HEK293T (cell line): ENCODE data around the gene ACMSD.

Source experiments
- BHLHE40 ChIP-seq: fragments of 450-650 bp; IDR thresholded peaks from 2 replicates; pipeline ENCODE4 v1.6.1; 2016; ENCODE audit warnings: mild to moderate bottlenecking, moderate library complexity, borderline replicate concordance
- FOXA1 ChIP-seq: fragments of 450-650 bp; IDR thresholded peaks from 2 replicates; pipeline ENCODE4 v1.6.1; 2016; ENCODE audit warnings: mild to moderate bottlenecking
- FOXK2 ChIP-seq: fragments of 450-650 bp; IDR thresholded peaks from 2 replicates; pipeline ENCODE4 v1.6.1; 2016; ENCODE audit warnings: mild to moderate bottlenecking
- L3MBTL2 ChIP-seq: fragments of 450-650 bp; conservative IDR thresholded peaks from 2 replicates; pipeline ENCODE4 v1.6.1; 2016; ENCODE audit warnings: mild to moderate bottlenecking
- SP1 ChIP-seq: fragments of 450-650 bp; IDR thresholded peaks from 2 replicates; pipeline ENCODE4 v1.6.1; 2017
- SUZ12 ChIP-seq: fragments of 450-650 bp; IDR thresholded peaks from 2 replicates; pipeline ENCODE4 v1.6.1; 2016; ENCODE audit warnings: mild to moderate bottlenecking
- TARDBP ChIP-seq: fragments of 450-650 bp; IDR thresholded peaks from 2 replicates; pipeline ENCODE4 v1.6.1; 2016
- ZNF384 ChIP-seq: fragments of 450-650 bp; IDR thresholded peaks from 2 replicates; pipeline ENCODE4 v1.6.1; 2016
- TF ChIP-seq, protein P1 (sequence below): fragments of 450-650 bp; IDR thresholded peaks from 2 replicates; pipeline ENCODE4 v1.6.1; 2016

DNA sequence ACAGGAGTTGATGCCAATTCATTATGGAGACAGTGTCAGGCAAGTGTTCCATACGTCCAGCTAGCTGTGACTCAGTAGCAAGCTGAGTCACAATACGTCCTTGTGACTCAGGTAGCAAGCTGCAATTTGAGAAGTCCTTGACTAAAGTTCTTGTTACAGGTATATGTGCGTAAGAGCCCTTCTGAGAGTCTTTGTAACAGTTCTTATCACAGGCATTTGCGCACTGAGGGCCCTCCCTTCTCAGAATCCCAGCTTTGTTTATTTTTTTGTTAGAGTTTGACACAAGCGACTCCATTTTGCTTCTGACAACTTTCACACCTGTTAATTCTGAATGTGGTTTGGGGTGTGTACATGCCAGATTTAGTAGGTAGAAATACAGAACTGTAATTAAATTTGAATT is 20.1 kb upstream of the ACMSD start:
- TF ChIP-seq SP1 (no peak), BHLHE40 (no peak), FOXK2 (no peak), ZNF384 (no peak), L3MBTL2 (no peak), FOXA1 (no peak), SUZ12 (no peak), TARDBP (no peak)
- TF ChIP-seq, protein P1, sequence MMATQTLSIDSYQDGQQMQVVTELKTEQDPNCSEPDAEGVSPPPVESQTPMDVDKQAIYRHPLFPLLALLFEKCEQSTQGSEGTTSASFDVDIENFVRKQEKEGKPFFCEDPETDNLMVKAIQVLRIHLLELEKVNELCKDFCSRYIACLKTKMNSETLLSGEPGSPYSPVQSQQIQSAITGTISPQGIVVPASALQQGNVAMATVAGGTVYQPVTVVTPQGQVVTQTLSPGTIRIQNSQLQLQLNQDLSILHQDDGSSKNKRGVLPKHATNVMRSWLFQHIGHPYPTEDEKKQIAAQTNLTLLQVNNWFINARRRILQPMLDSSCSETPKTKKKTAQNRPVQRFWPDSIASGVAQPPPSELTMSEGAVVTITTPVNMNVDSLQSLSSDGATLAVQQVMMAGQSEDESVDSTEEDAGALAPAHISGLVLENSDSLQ = no peak
